CD4-positive, alpha-beta memory T cell (primary cell): ENCODE results near the gene ZNF808. TPM values are rescaled to one million over a fixed set of nuclear protein-coding genes. Genes with fewer than 3 reads are reported as not detected.
A peak's percentile ranks its signal among the peaks of the same experiment; 100 is the strongest.
"Not testable (repeated sequence)": the region's sequence is repeated elsewhere in the genome, so short reads cannot be mapped to it uniquely, and the experiment has no call there.

Experiments used
- CTCF ChIA-PET: fragments of 350-600 bp; sonication (Branson Sonifier 250); formaldehyde crosslinking; loops from one replicate; lab custom pipeline; 2021; ENCODE audit warnings: inconsistent platforms; ENCODE audit not compliant: partially characterized antibody; lab: Charles Lee
- POLR2A ChIA-PET: fragments of 350-600 bp; sonication (Branson Sonifier 250); formaldehyde crosslinking; loops from one replicate; lab custom pipeline; 2021; ENCODE audit not compliant: partially characterized antibody; lab: Charles Lee
- DNase-seq, 5 donors: peaks; one replicate each; pipeline versions ENCODE4 v3.0.0 to v3.0.0-alpha.2; 2020 to 2022; ENCODE audit warnings: mixed read lengths in 1 of 5
- H3K27ac ChIP-seq: one replicate; pipeline ENCODE4 v1.7.0; 2013; ENCODE audit warnings: low read depth, low read length
- H3K27me3 ChIP-seq: 2 replicates; pipeline ENCODE4 v1.7.0; 2013; ENCODE audit warnings: mild to moderate bottlenecking, low read length, moderate library complexity; ENCODE audit not compliant: insufficient read depth
- H3K36me3 ChIP-seq: 2 replicates; pipeline ENCODE4 v1.7.0; 2013; ENCODE audit warnings: mild to moderate bottlenecking, low read length, moderate library complexity; ENCODE audit not compliant: insufficient read depth
- H3K4me1 ChIP-seq: 2 replicates; pipeline ENCODE4 v1.7.0; 2013; ENCODE audit warnings: mild to moderate bottlenecking, low read length, moderate library complexity; ENCODE audit not compliant: insufficient read depth
- H3K4me3 ChIP-seq, 2 donors: one replicate each; pipeline ENCODE4 v1.7.0; 2013; ENCODE audit warnings: low read length in 2 of 2, mild to moderate bottlenecking in 1 of 2
- H3K9me3 ChIP-seq, 2 donors: one replicate each; pipeline ENCODE4 v1.7.0; 2013; ENCODE audit warnings: low read length in 2 of 2, control low read depth in 1 of 2; ENCODE audit not compliant: control insufficient read depth in 1 of 2
- H3K27ac Mint-ChIP-seq, 7 donors: one replicate each; pipeline ENCODE4 v1.8.0; 2020 to 2021; ENCODE audit warnings: mixed read lengths in 7 of 7, mild to moderate bottlenecking in 6 of 7, inconsistent platforms in 3 of 7, moderate library complexity in 3 of 7
- H3K27me3 Mint-ChIP-seq, 2 donors: one replicate each; pipeline ENCODE4 v1.8.0; 2020 to 2021; ENCODE audit warnings: mixed read lengths in 2 of 2
- H3K36me3 Mint-ChIP-seq, 2 donors: one replicate each; pipeline ENCODE4 v1.8.0; 2020 to 2021; ENCODE audit warnings: mixed read lengths in 2 of 2, inconsistent platforms in 1 of 2, mild to moderate bottlenecking in 1 of 2
- H3K4me1 Mint-ChIP-seq, 4 donors: one replicate each; pipeline ENCODE4 v1.8.0; 2020 to 2021; ENCODE audit warnings: mixed read lengths in 4 of 4, mild to moderate bottlenecking in 1 of 4
- H3K4me3 Mint-ChIP-seq, 8 donors: one replicate each; pipeline ENCODE4 v1.8.0; 2020 to 2021; ENCODE audit warnings: mixed read lengths in 8 of 8, mild to moderate bottlenecking in 7 of 8, moderate library complexity in 6 of 8, inconsistent platforms in 3 of 8
- H3K9me3 Mint-ChIP-seq, 8 donors: one replicate each; pipeline ENCODE4 v1.8.0; 2020 to 2021; ENCODE audit warnings: mixed read lengths in 8 of 8, mild to moderate bottlenecking in 5 of 8, inconsistent platforms in 3 of 8, moderate library complexity in 1 of 8
- intact Hi-C: fragments of 100-400 bp; cut with micrococcal nuclease; formaldehyde crosslinking; loops from one replicate; pipeline ENCODE4 v1.15.1; 2023
- polyA plus RNA-seq, 2 donors: library from polyadenylated mRNA; unstranded; fragments of 300-500 nt; fragmentation: Illumina TruSeq; gene quantifications; one replicate each; pipeline ENCODE4 v1.2.3, GENCODE V29; 2021
- total RNA-seq, 2 experiments: library from RNA; stranded (reverse); gene quantifications; one replicate each; pipeline ENCODE4 v1.2.3, GENCODE V29; 2021

Gene ZNF808
- total and polyA plus RNA-seq, 4 experiments from 2014 or later, result 2.0 to 65.2 (median 36.3) TPM

DNA sequence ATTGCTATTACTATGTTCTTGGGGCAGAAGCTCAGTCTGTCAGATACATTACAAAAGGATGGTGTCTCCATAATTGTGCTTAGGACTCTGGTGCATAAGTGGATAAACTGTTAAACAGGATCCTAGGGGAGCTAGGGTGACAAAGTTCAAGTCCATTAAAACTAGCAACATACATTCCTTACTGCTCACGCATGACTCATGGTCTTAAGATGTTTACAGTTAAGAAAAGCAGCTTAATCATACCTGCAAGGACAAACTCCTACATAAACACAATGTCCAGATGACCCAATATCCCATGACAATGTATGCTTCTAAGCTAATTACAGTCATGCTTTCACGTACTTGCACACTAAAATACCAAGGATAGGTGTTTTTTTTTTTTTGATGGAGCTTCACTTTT, 39.1 kb downstream of the ZNF808 start:
- Histone ChIP-seq H3K36me3 (no peaks in the 10 kb centered on the region), H3K27ac (no peak overlapping the region), H3K9me3 (peaks cover 0 to 16% of the 10 kb centered on the region in 2 donors), H3K27me3 (no peaks in the 10 kb centered on the region), H3K4me1 (peaks cover 15% of the 10 kb centered on the region), H3K4me3 (no peak overlapping the region)
- intact Hi-C loops, result no loop called here
- H3K27me3 Mint-ChIP-seq, result no peaks in the 10 kb centered on the region
- CTCF ChIA-PET, result interaction anchor here (1.0 kb wide), 1 partner anchor 40 kb away, joined by 3 read pairs; no protein-coding TSS in a partner anchor
- peak overlapping the region in 1 of 7 donors; percentile 42 for H3K27ac Mint-ChIP-seq
- H3K9me3 Mint-ChIP-seq, result peaks cover 3 to 63% (median 48%) of the 10 kb centered on the region in 8 donors
- no peak overlapping the region for H3K4me3 Mint-ChIP-seq
- H3K4me1 Mint-ChIP-seq, result peaks cover 12 to 20% (median 17%) of the 10 kb centered on the region in 4 donors
- DNase-seq, result no peak
- peaks cover 44% of the 10 kb centered on the region in 2 donors for H3K36me3 Mint-ChIP-seq
- POLR2A ChIA-PET, result interaction anchor here (0.7 to 1.7 kb wide), 2 partner anchors 13 to 71 kb away, joined by 3 to 4 read pairs; no protein-coding TSS in a partner anchor

DNA sequence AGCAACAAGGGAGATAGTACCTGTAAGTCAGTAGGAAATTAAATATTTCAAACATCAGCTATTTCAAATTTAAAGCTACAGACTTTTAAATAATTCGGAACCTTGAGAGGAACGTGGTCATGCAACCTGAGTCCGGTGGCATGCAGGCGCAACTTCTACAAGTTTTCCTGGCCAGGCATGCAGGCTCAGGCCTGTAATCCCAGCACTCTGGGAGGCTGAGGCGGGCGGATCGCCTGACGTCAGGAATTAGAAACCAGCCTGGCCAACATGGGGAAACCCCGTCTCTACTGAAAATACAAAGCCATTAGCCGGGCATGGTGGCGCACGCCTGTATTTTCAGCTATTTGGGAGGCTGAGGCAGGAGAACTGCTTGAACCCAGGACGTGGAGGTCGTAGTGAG, 40.5 kb downstream of the ZNF808 start:
- H3K27me3 ChIP-seq, result no peaks in the 10 kb centered on the region
- no peak overlapping the region for H3K27ac ChIP-seq
- peaks cover 0 to 14% of the 10 kb centered on the region in 2 donors for H3K9me3 ChIP-seq
- peaks cover 3 to 53% (median 39%) of the 10 kb centered on the region in 8 donors for H3K9me3 Mint-ChIP-seq
- H3K36me3 ChIP-seq, result peaks cover 6% of the 10 kb centered on the region
- H3K4me1 ChIP-seq, result peaks cover 16% of the 10 kb centered on the region
- no peak for DNase-seq
- ChIA-PET CTCF (no interaction called here), POLR2A (interaction anchor here (0.6 to 1.7 kb wide), 2 partner anchors 12 to 142 kb away, joined by 4 read pairs; no protein-coding TSS in a partner anchor)
- no peaks in the 10 kb centered on the region for H3K27me3 Mint-ChIP-seq
- H3K4me3 Mint-ChIP-seq, result no peak overlapping the region
- H3K27ac Mint-ChIP-seq, result no peak overlapping the region
- peaks cover 14 to 32% (median 28%) of the 10 kb centered on the region in 4 donors for H3K4me1 Mint-ChIP-seq
- intact Hi-C loops, result no loop called here
- no peak overlapping the region for H3K4me3 ChIP-seq
- peaks cover 43 to 47% of the 10 kb centered on the region in 2 donors for H3K36me3 Mint-ChIP-seq

GRCh38 chr19:52569638-52569999, 42.2 kb downstream of the ZNF808 start:
- H3K27me3 ChIP-seq, intact Hi-C loops, CTCF ChIA-PET, POLR2A ChIA-PET, H3K27me3 Mint-ChIP-seq, DNase-seq: not testable (repeated sequence)
- H3K9me3 ChIP-seq, result peaks cover 0 to 11% of the 10 kb centered on the region in 2 donors
- peak overlapping the region; percentile 67 for H3K27ac ChIP-seq
- H3K9me3 Mint-ChIP-seq, result peaks cover 3 to 48% (median 32%) of the 10 kb centered on the region in 8 donors
- H3K4me3 Mint-ChIP-seq, result peak overlapping the region; percentile 91 to 98 (median 96)
- H3K4me3 ChIP-seq, result peak overlapping the region in 1 of 2 donors; percentile 96
- H3K36me3 Mint-ChIP-seq, result peaks cover 45 to 51% of the 10 kb centered on the region in 2 donors
- H3K4me1 ChIP-seq, result peaks cover 16% of the 10 kb centered on the region
- peaks cover 22% of the 10 kb centered on the region for H3K36me3 ChIP-seq
- H3K27ac Mint-ChIP-seq, result peak overlapping the region; percentile 83 to 99 (median 97)
- peaks cover 16 to 41% (median 34%) of the 10 kb centered on the region in 4 donors for H3K4me1 Mint-ChIP-seq

GRCh38 chr19:52570000-52570861, 42.8 kb downstream of the ZNF808 start, which contains the start of gene ZNF701:
ZNF701 (plus strand) TSS chr19:52570287; CDS start chr19:52574148, 3,861 bp downstream.
- POLR2A ChIA-PET, result interaction anchor here (1.2 kb wide), 1 partner anchor 393 kb away, joined by 3 read pairs; no protein-coding TSS in a partner anchor
- peaks cover 27% of the 10 kb centered on the region for H3K36me3 ChIP-seq
- Mint-ChIP-seq H3K27ac (peak within 1 kb of the TSS; percentile 83 to 99 (median 97)), H3K27me3 (no peaks in the 10 kb centered on the region), H3K36me3 (peaks cover 49 to 56% of the 10 kb centered on the region in 2 donors), H3K4me1 (peaks cover 16 to 41% (median 34%) of the 10 kb centered on the region in 4 donors), H3K9me3 (peaks cover 2 to 46% (median 30%) of the 10 kb centered on the region in 8 donors), H3K4me3 (peak within 1 kb of the TSS; percentile 91 to 98 (median 96))
- CTCF ChIA-PET, result no interaction called here
- peak within 1 kb of the TSS; percentile 67 for H3K27ac ChIP-seq
- peaks cover 16% of the 10 kb centered on the region for H3K4me1 ChIP-seq
- H3K4me3 ChIP-seq, result peak within 1 kb of the TSS; percentile 89 to 96
- no peaks in the 10 kb centered on the region for H3K27me3 ChIP-seq
- peaks cover 0 to 10% of the 10 kb centered on the region in 2 donors for H3K9me3 ChIP-seq
- intact Hi-C loops, result loop anchor here (1.0 kb wide), 8 partner anchors 31 to 301 kb away; partner anchors contain the start of genes ZNF480, ZNF528, ZNF611 and ZNF766
- DNase-seq, result peak; percentile 95 to 96 (median 95)

DNA sequence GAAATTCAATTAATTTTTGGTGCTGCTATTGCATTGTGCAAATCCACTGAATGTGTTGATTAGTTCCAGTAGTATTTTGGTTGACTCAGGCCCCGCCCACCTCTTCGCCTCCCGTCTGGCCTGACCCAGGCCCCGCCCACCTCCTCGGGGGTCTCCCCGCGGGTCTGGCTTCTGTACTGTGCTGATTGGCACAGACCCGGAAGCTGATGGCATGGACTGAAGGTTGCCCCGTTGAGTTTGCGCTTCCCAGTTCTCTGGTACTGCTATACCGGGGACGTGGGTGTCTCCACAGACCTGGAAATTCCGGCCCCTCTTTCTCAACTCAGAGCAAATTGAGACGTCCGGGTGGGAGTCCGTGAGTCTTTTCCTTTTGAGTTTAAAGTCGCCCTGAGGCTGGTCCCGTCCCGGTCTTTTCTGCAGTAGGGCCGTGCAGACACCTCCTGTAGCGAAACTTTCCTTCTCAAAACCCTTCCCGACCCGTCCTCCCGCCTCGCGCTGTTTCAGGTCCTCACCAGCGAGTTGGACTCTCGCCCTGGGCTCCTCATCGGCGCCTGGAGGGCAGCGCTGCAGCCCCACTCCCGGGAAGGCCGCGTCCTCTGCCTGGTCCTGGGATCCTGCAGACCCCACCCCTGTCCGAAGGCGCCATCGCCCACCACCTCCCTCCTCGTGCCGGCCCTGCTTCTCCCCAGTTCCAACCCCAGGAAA, 57.4 kb downstream of the ZNF808 start:
- POLR2A ChIA-PET, result no interaction called here
- Histone ChIP-seq H3K9me3 (peaks cover 6 to 32% of the 10 kb centered on the region in 2 donors), H3K4me3 (no peak overlapping the region), H3K27ac (no peak overlapping the region), H3K4me1 (no peaks in the 10 kb centered on the region), H3K27me3 (no peaks in the 10 kb centered on the region), H3K36me3 (peaks cover 24% of the 10 kb centered on the region)
- peaks cover 53 to 55% of the 10 kb centered on the region in 2 donors for H3K36me3 Mint-ChIP-seq
- H3K4me3 Mint-ChIP-seq, result no peak overlapping the region
- intact Hi-C loops, result no loop called here
- no peak overlapping the region for H3K27ac Mint-ChIP-seq
- no peaks in the 10 kb centered on the region for H3K27me3 Mint-ChIP-seq
- CTCF ChIA-PET, result no interaction called here
- peaks cover 0 to 7% (median 3%) of the 10 kb centered on the region in 4 donors for H3K4me1 Mint-ChIP-seq
- DNase-seq, result no peak
- peaks cover 2 to 71% (median 60%) of the 10 kb centered on the region in 8 donors for H3K9me3 Mint-ChIP-seq

DNA sequence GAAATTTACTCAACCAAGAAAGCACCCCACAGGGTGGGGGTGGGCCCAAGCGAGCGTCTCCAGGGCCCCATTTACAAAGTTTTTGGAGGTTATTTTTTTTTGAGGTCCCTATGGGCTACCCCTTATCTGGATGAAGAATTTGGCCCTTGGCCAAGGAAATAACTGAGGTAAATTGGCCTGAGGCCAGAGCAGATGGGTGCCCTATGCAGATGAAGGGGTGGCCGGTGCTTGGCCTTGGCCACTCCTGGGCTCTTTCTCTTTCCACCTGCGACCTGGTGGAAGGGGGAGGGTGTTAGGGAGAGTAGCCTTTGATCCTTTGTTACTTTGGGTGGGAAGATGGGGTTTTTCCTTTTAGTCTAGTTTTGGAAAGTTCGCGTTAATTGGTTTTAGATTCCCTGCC, 58.1 kb downstream of the ZNF808 start:
- Histone ChIP-seq H3K36me3 (peaks cover 19% of the 10 kb centered on the region), H3K27ac (no peak overlapping the region), H3K27me3 (no peaks in the 10 kb centered on the region), H3K9me3 (peaks cover 6 to 32% of the 10 kb centered on the region in 2 donors), H3K4me3 (no peak overlapping the region), H3K4me1 (no peaks in the 10 kb centered on the region)
- no peak for DNase-seq
- POLR2A ChIA-PET, result no interaction called here
- Mint-ChIP-seq H3K4me3 (no peak overlapping the region), H3K4me1 (peaks cover 0 to 7% (median 3%) of the 10 kb centered on the region in 4 donors), H3K27ac (no peak overlapping the region), H3K9me3 (peaks cover 2 to 68% (median 57%) of the 10 kb centered on the region in 8 donors), H3K27me3 (no peaks in the 10 kb centered on the region), H3K36me3 (peaks cover 54 to 55% of the 10 kb centered on the region in 2 donors)
- CTCF ChIA-PET, result no interaction called here
- intact Hi-C loops, result no loop called here
